Effector CD8-positive, alpha-beta T cell (primary cell): Measurements from ENCODE around the gene SLC5A4.

Source experiments
- DNase-seq: peaks from one replicate; lab custom pipeline; 2025; lab: John Stamatoyannopoulos, UW

Gene SLC5A4

GRCh38 chr22:32232191-32232830 lies 22.8 kb downstream of the SLC5A4 start:
- DNase-seq = no peak

- no peak for DNase-seq
These were observed 28.6 kb downstream of the SLC5A4 start for GRCh38 chr22:32226326-32227104.

GRCh38 chr22:32222991-32223390 lies 32.2 kb downstream of the SLC5A4 start:
- no peak for DNase-seq

GRCh38 chr22:32219026-32219425 lies 36.1 kb downstream of the SLC5A4 start:
- no peak for DNase-seq

- no peak for DNase-seq
These were observed 36.7 kb downstream of the SLC5A4 start for GRCh38 chr22:32218470-32218869.

- DNase-seq = no peak
These were observed 37.7 kb downstream of the SLC5A4 start for GRCh38 chr22:32217465-32217864.

GRCh38 chr22:32216911-32217310 lies 38.2 kb downstream of the SLC5A4 start:
- DNase-seq = no peak

GRCh38 chr22:32211011-32211410 lies 44.1 kb downstream of the SLC5A4 start:
- DNase-seq = no peak

GRCh38 chr22:32208681-32209080 lies 46.5 kb downstream of the SLC5A4 start:
- DNase-seq = no peak

- no peak for DNase-seq
These were observed 47.1 kb downstream of the SLC5A4 start for GRCh38 chr22:32207971-32208480.

- no peak for DNase-seq
These were observed 48.1 kb downstream of the SLC5A4 start for GRCh38 chr22:32206774-32207758.

GRCh38 chr22:32205974-32206773 lies 49.0 kb downstream of the SLC5A4 start:
- DNase-seq = no peak

- peak; percentile 36 for DNase-seq
These were observed 50.1 kb downstream of the SLC5A4 start, which contains the start of gene RFPL2 for GRCh38 chr22:32204856-32205722. Gene RFPL2 (minus strand): TSS chr22:32205073. CDS start chr22:32202451, 2,622 bp downstream.

GRCh38 chr22:32204040-32204855 lies 50.9 kb downstream of the SLC5A4 start:
- no peak for DNase-seq

- DNase-seq = no peak
These were observed 51.7 kb downstream of the SLC5A4 start for GRCh38 chr22:32203181-32204039.

- no peak for DNase-seq
These were observed 52.5 kb downstream of the SLC5A4 start for GRCh38 chr22:32202539-32203180.

- no peak for DNase-seq
These were observed 53.0 kb downstream of the SLC5A4 start for GRCh38 chr22:32202161-32202538.

GRCh38 chr22:32200752-32201151 lies 54.4 kb downstream of the SLC5A4 start:
- no peak for DNase-seq
